Measurements from ENCODE around the gene LRRC72.

DNA sequence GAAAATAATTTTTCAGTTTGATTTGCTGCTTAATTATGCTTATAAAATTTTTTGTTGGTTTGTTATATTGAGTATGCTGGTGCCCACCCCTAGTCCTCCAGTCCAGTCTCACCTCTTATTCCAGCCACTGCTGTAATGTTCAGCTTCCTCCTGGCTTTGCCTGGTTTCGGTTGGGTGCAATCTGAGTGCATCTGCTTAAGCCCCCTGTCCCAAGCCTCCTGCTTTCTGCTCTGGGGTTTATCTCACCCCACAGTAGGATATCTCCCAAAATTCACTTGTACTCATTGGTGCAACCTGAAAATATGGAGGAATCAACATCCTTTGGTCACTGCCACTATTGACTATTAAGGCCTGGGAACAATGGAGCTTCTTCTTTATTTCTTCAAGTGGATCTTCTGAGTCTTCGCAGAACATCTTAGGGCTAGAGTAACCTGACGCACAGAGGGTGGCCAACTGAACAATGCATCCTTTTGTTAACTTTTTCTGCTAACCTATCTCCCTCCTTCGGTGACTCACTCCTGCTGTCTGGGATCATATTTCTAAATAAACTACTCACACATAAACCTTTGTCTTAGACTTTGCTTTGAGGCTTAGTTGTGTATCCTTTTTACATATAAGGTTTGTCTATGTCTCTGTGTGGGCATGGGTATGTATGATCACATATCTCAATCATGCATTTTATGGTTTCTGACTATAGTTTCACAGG, 42.0 kb upstream of the LRRC72 start:
- TF ChIP-seq POLR2AphosphoS5 (IDR thresholded peaks at IDR 0.05; ENCODE audit: low read depth, low read length) = no peak
- TF ChIP-seq POLR2A (IDR thresholded peaks at IDR 0.05; ENCODE audit: low read depth, low read length) = no peak
- TF ChIP-seq TAF1 (IDR thresholded peaks at IDR 0.05; ENCODE audit: borderline replicate concordance, low read depth, low read length) = no peak

All from GM12892 (cell line).